Dermis blood vessel endothelial cell (primary cell): ENCODE data around the gene KCNJ16. TPM values are rescaled to one million over a fixed set of nuclear protein-coding genes. Genes with fewer than 3 reads are reported as not detected.

ENCODE experiments used
- DNase-seq: peaks from one replicate; pipeline ENCODE4 v3.0.0; 2010
- total RNA-seq: library from RNA; depleted of rRNA; stranded (reverse); fragments of >200 nt; gene quantifications from 2 replicates; pipeline ENCODE4 v1.2.3, GENCODE V29; 2014

KCNJ16 gene
- total RNA-seq, 1 donor from 2014 or later, result 1.7 TPM

DNA sequence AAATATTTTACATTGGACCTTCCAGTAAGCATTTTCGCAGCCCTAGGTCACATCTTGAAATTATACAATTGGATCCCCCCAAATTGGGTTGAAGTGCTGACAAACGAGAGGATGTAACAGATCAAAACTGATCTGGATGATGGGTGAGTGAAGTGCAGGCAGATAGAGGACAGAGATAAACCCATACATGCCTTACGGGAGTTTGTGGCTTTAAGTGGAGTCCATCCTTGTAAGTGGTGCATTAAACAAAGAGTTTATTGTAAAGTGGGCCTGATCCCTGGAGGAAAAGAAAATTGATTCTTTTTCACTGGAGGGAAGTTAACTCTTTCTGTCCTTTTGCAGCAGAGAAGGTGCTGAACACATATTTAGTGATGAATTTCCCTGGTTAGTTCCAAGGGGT, 55.3 kb downstream of the KCNJ16 start:
- DNase-seq, result no peak

DNA sequence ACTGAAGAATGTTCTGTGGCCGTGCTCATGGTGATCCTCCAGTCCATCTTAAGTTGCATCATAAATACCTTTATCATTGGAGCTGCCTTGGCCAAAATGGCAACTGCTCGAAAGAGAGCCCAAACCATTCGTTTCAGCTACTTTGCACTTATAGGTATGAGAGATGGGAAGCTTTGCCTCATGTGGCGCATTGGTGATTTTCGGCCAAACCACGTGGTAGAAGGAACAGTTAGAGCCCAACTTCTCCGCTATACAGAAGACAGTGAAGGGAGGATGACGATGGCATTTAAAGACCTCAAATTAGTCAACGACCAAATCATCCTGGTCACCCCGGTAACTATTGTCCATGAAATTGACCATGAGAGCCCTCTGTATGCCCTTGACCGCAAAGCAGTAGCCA, 57.5 kb downstream of the KCNJ16 start:
- DNase-seq, result no peak

DNA sequence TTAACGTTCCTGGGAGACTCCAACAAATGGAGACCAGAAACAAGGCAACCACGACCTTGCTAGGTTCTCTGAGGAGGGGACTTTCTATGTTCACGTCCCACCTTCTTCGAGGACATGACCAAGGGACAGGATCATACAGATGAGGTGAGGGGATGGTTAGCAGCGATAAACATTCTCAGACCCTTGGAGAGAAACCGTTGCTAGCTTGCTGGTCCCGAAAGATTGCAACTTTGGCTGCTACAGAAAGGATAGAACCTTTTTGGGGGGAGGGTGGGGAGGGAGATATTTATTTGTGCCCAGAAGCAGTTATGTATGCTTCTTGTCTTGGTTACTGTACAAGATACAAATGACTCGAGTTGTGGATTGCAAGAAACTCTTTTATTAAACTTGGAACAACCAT, 59.0 kb downstream of the KCNJ16 start:
- DNase-seq, result no peak

GRCh38 chr17:70134777-70135176, 59.8 kb downstream of the KCNJ16 start:
- no peak for DNase-seq

DNA sequence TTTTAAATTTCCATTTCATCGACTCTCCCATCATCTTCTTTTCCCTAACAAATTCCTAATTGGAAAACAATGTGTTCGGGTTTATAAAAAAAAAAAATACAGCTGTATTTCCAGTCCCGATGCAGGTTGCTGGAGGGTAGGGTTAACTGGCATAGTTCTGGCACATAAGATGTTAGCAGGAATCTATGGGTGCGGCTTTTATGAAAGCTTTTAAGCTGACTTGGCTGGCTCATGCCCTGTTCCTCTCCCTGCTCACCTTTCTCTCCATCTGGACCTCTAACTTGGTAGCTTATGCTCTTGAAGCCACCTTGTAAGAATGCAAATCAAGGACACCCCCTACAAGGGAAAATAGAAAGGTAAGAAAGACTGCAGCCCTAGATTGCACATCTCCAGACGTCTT, 61.1 kb downstream of the KCNJ16 start:
- no peak for DNase-seq

GRCh38 chr17:70137451-70138230, 62.6 kb downstream of the KCNJ16 start:
- peak; percentile 65 for DNase-seq

DNA sequence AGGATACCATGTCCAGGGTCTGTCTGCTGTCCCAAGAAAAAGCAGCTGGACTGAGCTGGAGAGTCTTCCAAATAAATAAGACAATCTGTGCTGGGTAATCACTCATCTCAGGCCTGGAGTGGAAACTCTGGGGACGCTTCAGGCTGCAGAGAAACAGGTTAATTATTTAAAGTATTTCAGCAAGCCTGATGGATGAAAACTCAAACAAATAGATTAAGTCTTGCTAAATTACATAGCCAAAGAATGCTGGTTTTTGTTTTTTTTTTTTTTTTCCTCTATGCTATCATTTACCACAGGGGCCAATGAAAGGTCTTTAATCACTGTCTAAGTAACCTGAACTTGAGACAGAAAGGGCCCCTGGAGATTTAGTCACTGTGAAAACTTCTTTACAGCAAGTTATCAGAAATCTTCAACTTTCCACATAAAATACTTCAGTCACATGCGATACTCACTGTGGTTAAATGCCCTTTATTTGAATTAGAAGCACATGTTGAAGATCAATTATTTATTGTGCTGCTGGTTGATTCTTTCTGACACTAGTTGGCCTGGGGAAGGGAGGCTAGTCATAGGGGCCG, 63.4 kb downstream of the KCNJ16 start:
- no peak for DNase-seq

DNA sequence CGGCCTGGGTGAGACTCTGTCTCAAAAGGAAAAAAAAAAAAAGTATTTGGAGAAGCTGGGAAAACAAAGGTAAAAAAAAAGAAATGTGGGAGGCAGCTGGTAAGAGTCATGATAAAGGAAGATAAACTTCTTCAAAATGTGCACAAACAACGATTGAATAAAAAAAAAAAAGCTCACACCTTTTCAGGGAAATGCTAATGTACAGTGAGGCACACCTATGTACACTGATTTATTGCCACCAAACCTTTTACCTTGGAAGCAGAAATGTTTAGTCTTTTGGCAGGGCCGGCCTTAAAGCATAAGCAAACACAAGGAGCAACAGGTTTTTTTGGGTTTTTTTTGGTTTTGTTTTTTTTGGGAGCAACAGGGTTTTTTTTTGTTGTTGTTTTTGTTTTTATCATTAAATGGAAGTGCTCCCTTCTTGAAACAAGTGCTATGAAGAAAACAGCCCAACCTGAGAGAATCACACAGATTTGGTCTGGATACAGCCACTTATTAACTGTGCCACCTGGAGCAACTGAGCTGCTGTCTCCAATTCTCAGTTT, 64.5 kb downstream of the KCNJ16 start:
- no peak for DNase-seq

DNA sequence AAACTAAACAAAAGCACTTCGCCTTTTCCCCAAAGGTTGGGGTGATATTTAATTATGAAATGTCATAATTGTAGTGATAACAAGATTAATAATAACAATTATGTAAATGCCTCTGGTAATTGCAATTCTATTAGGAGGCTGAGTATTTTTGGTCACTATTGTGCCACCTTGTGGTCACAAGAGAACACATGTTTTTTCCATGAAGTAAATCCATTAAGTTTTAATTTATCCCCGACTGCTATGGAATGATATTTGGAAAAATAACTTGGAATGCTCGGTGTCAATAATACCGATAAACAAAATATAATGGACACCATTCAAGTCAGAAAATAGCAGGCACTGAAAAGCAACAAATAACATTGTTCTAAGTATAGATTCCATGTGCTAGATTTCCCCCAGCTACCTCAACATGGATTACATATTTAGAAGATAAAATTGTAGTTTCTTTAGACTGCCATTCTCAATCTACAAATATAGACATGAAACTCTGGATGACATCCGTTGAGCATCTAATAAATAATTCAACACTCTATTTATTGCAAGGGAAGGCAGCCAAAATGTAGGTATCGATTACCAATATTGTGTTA, 69.3 kb downstream of the KCNJ16 start:
- DNase-seq, result peak; percentile 77

GRCh38 chr17:70153210-70153609, 78.2 kb downstream of the KCNJ16 start:
- DNase-seq, result no peak

DNA sequence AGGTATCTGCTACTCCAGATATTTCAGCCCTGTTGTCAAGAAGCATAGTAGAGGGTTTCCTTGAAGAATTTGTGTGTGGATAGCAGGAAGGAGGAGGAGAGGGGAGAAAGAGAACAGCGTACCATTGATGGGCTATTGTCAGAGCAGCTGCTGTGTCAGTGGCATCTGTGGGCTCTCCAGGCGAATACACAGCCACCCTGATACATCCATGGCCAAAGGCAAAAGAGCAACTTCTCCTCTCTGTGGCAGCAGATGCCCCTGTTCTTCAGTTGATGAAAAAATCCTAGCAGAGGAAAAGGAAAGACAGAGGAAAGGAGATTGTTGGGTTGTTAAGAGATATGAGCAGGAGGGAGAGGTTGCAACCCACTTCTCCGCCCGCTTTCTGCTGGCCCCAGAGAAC, 82.1 kb downstream of the KCNJ16 start:
- no peak for DNase-seq

GRCh38 chr17:70158180-70158579, 83.2 kb downstream of the KCNJ16 start:
- DNase-seq, result peak; percentile 98

- peak; percentile 58 for DNase-seq
Measured at GRCh38 chr17:70158591-70158990, 83.6 kb downstream of the KCNJ16 start.

- DNase-seq, result peak; percentile 69
Measured at GRCh38 chr17:70159980-70160379, 85.0 kb downstream of the KCNJ16 start.

DNA sequence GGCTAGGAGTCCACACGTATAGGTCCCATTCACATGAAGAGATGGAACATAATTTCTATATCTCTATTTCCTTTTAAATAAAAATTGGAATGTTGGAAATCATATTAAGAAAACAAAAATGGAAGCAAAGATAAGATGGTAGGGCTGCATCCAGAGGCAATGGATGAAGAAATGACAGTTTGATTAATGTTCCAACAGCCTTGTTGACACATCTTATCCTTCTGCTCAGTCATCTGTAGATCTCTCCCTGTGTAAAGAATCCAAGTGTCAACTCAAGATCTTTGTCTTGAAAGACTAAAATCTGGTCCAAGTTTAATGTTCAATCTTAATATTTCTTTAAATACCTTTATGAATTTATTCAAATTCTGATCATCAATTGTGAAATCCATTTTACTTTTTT, 86.5 kb downstream of the KCNJ16 start:
- DNase-seq, result no peak

GRCh38 chr17:70165383-70165782, 90.4 kb downstream of the KCNJ16 start:
- DNase-seq, result no peak

GRCh38 chr17:70166615-70167014, 91.6 kb downstream of the KCNJ16 start:
- DNase-seq, result peak; percentile 81

DNA sequence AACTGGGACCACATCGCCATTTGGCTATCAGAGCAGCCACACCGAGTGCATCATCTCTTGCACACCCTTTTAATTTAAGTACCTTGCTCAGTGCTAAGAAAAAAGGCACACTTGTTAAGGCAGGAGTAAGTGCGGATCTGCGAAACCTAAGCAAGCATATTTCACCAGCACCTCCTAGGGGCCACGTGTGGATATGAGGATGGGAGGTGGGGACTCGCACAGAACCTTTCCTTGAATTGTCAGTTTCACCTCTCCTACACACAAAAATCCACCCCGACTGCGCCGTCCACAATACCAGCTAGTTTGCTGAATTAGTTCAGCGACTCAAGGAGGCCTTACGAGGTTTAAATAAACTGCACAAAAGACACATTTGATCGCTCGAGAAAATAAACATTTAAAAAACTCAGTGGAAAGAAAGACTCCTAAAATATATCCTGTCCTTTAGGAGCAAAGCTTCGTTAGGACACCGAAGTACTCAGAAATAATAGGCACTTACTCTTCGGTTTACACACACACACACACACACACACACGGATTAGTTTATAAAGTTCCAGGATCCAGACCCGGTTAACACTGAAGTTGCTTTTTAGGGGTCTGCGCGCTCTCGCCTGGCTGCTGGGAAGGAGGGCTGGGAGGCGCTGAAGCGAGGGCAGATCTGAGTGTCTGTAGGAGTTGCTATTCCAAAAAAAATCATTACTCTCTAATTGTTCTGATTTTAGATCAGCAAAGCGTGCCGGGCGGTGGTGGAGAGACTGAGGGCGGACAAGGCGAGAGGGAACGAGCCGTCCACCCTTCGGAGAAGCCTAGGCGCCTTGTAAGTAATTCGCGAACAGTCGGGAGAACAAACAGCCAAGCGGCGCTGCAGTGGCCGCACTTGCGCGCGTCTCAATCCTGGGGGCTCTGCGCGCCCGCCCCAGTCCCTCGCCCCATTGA, 93.3 kb downstream of the KCNJ16 start:
- DNase-seq, result peak; percentile 97

- peak; percentile 91 for DNase-seq
Measured at GRCh38 chr17:70168977-70169708, 94.1 kb downstream of the KCNJ16 start, which contains the start of gene KCNJ2. KCNJ2 (plus strand) TSS chr17:70169532; CDS start chr17:70175040, 5,508 bp downstream.

- peak; percentile 34 for DNase-seq
Measured at GRCh38 chr17:70169709-70170597, 94.9 kb downstream of the KCNJ16 start.

DNA sequence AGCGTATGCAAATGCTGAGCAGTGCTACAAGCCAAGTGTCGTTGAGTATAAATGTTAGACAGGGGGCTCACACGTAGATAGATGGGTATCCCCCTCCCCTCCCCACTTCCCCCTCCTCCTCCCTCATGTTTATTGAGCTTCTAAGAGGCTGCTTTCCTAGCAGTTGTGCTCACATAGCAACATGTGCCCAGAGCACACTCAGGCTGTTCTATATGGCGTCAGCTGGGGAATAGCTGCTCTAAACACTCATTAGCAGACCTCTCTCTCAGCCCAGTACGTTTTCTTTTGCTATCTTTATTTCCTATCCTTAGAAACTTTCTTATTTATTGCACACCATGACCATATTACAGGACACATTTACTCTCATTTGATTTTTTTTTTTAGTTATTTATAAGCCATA, 96.1 kb downstream of the KCNJ16 start:
- DNase-seq, result peak; percentile 25
